Right atrium auricular region (tissue), 2 donors: ENCODE data around the gene AGAP1. TPM values are rescaled to one million over a fixed set of nuclear protein-coding genes. Genes with fewer than 3 reads are reported as not detected.
A peak's percentile ranks its signal among the peaks of the same experiment; 100 is the strongest.

Experiments
- DNase-seq: peaks from one replicate; pipeline ENCODE4 v3.0.0-alpha.2; 2019; ENCODE audit warnings: low spot score
- H3K27ac ChIP-seq, 2 donors: fragments of 200-600 bp; sonication (generic); 1 replicate in 1 of 2; 2 replicates in 1 of 2; pipeline ENCODE4 v1.5.1; 2016 to 2019
- H3K27me3 ChIP-seq, 2 donors: fragments of 200-600 bp; sonication (generic); one replicate each; pipeline versions ENCODE4 v1.5.1 to v1.6.0; 2017 to 2019
- H3K36me3 ChIP-seq: fragments of 200-600 bp; sonication (generic); one replicate; pipeline ENCODE4 v1.5.1; 2016
- H3K4me1 ChIP-seq, 2 donors: fragments of 200-600 bp; sonication (generic); one replicate each; pipeline versions ENCODE4 v1.5.1 to v1.6.0; 2017 to 2019
- H3K4me3 ChIP-seq, 2 donors: fragments of 200-600 bp; sonication (generic); 1 replicate in 1 of 2; 2 replicates in 1 of 2; pipeline ENCODE4 v1.5.1; 2017 to 2019; ENCODE audit warnings: mild to moderate bottlenecking in 1 of 2, moderate library complexity in 1 of 2
- H3K9me3 ChIP-seq, 2 donors: fragments of 200-600 bp; sonication (generic); one replicate each; pipeline ENCODE4 v1.5.1; 2019
- total RNA-seq, 2 donors: library from RNA; depleted of rRNA; stranded (reverse); fragments of >200 nt; gene quantifications; one replicate each; pipeline ENCODE4 v1.1.0, GENCODE V29; 2016
- TF ChIP-seq, protein P1 (sequence below), 2 donors: fragments of 200-600 bp; sonication (generic); IDR thresholded peaks; one replicate each; pipeline ENCODE4 v1.5.1; 2019; ENCODE audit warnings: antibody characterized with exemption in 2 of 2

AGAP1 gene
- total RNA-seq, 2 donors from 2014 or later = 11.6 to 17.2 TPM

DNA sequence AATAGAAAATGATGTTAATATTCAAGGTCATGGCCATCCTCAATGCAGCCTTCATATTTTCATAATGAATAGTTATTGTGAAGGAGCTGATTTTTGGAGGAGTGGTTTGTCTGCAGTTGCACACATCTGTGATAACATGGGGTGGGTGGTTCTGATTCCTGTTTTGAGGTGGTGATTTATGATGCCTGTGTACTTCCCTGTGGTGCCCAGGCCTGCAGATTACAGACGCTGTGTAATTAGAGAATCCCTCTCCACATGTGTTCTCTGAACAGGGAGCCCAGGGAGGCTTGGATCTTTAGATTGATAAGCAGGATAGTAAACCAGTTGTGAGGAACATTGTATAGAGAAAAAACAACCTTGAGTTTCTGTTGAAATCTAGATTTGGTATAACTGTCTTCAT lies 117.5 kb downstream of the AGAP1 start:
- no peak for DNase-seq
- H3K4me1 ChIP-seq = peaks cover 0 to 47% of the 10 kb centered on the region in 2 donors
- TF ChIP-seq, protein P1, sequence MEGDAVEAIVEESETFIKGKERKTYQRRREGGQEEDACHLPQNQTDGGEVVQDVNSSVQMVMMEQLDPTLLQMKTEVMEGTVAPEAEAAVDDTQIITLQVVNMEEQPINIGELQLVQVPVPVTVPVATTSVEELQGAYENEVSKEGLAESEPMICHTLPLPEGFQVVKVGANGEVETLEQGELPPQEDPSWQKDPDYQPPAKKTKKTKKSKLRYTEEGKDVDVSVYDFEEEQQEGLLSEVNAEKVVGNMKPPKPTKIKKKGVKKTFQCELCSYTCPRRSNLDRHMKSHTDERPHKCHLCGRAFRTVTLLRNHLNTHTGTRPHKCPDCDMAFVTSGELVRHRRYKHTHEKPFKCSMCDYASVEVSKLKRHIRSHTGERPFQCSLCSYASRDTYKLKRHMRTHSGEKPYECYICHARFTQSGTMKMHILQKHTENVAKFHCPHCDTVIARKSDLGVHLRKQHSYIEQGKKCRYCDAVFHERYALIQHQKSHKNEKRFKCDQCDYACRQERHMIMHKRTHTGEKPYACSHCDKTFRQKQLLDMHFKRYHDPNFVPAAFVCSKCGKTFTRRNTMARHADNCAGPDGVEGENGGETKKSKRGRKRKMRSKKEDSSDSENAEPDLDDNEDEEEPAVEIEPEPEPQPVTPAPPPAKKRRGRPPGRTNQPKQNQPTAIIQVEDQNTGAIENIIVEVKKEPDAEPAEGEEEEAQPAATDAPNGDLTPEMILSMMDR (IDR thresholded peaks at IDR 0.05) = no peak

DNA sequence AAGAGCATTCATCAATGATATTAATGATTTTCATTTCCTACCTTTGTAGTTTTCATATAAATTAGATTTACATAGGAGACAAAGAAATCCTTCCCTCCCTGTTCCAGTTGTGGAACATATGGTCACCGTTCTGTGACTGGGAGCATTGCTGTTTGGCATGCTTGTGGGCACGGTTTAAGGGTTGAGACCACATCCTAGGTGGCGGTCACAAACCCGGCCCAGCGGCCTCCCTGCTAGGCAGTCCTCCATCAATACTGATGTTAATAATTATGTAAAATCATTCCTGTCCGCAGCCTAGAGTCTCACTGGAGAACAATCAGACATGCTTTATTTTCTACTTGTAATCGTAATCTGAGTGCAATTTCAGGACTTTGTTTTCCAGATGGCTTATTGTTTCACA lies 117.9 kb downstream of the AGAP1 start:
- H3K4me1 ChIP-seq = peaks cover 0 to 47% of the 10 kb centered on the region in 2 donors
- no peak for DNase-seq

More for the DNA sequence above, 117.5 kb downstream of the AGAP1 start:
- Histone ChIP-seq H3K27ac (no peak overlapping the region), H3K9me3 (no peaks in the 10 kb centered on the region), H3K4me3 (no peak overlapping the region), H3K36me3 (no peaks in the 10 kb centered on the region), H3K27me3 (no peaks in the 10 kb centered on the region)

DNA sequence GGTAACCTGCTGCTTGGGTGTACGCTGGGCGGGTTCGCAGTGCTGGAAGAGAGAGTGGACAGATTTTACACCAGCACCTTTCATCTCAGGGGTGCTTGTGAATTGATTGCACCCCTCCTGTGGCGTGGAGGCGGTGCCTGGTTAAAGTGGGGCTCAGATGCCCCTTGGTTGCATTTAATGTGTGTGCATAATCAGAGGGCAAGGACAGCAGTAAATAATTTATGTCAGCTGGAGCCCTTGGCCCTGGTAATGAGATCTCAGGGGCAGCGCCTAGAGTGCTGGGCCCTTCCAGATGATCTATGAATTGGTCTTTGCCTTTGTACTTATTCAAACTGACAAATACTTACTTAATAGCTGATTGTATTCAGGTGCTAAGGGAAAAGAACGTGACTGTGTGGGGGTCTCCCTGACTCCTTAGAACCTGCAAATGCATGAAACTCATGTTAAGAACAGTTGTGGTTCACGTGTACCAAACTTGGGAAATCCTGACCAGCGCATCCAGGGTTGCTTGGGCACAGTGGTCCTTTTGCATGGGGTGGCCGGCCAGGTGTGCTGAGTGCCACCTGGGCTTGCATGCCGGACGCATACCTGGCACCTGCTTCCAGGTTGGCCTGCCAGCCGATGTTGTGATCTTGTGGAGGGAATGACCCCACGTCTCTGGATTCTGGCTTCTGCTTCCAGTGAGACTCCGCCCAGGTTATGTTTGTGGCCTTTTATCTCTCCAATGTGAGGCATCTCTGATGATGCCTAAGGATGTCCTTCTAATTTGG lies 118.5 kb downstream of the AGAP1 start:
- Histone ChIP-seq H3K27ac (no peak overlapping the region), H3K4me1 (peaks cover 0 to 46% of the 10 kb centered on the region in 2 donors), H3K36me3 (no peaks in the 10 kb centered on the region), H3K27me3 (no peaks in the 10 kb centered on the region), H3K9me3 (no peaks in the 10 kb centered on the region), H3K4me3 (no peak overlapping the region)
- TF ChIP-seq, protein P1 (IDR thresholded peaks at IDR 0.05) = no peak
- no peak for DNase-seq

More for the DNA sequence above, 117.9 kb downstream of the AGAP1 start:
- no peaks in the 10 kb centered on the region for H3K36me3 ChIP-seq
- H3K4me3 ChIP-seq = no peak overlapping the region
- H3K9me3 ChIP-seq = no peaks in the 10 kb centered on the region
- TF ChIP-seq, protein P1 (IDR thresholded peaks at IDR 0.05) = no peak
- no peaks in the 10 kb centered on the region for H3K27me3 ChIP-seq
- no peak overlapping the region for H3K27ac ChIP-seq

- TF ChIP-seq, protein P1 (IDR thresholded peaks at IDR 0.05) = no peak
- Histone ChIP-seq H3K4me3 (no peak overlapping the region), H3K36me3 (no peaks in the 10 kb centered on the region), H3K27me3 (no peaks in the 10 kb centered on the region), H3K27ac (no peak overlapping the region), H3K4me1 (peaks cover 0 to 41% of the 10 kb centered on the region in 2 donors), H3K9me3 (no peaks in the 10 kb centered on the region)
- no peak for DNase-seq
These were observed 119.8 kb downstream of the AGAP1 start for GRCh38 chr2:235613649-235614048.

DNA sequence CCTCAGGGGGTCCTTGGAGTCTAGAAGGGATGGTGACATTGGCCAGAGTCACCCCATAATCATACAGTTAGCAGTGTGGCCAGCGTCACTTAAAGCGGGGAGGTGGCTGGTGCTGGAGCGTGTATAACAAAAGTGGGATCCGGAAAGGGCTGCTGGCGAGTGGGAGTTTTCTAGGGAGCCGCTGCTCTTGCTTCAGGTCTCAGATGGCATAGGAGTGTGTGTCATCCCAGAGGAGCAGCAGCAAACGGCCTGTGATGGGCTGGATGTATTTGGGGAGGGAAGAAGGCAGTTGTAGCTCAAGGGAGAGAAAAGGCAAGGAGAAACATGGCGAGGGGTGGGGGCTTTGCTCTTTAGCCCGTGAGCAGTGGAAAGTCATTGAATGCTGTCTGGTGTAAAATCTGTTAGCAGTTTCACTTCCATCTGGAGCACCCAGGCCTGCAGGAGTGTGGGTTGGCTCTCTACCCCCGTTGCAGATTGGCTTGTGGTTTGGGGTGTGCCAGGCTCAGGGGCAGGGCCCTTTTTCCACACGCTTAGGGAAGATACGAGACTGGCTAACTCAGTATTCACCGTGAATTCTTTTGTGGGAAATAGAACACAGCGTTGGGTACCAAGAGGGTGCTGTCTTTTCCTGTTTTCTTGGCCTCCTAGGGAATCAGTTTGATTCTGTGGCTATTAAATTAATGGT lies 120.5 kb downstream of the AGAP1 start:
- no peak for DNase-seq
- H3K4me3 ChIP-seq = no peak overlapping the region
- H3K27ac ChIP-seq = peak overlapping the region; percentile 46
- peaks cover 0 to 39% of the 10 kb centered on the region in 2 donors for H3K4me1 ChIP-seq
- H3K9me3 ChIP-seq = no peaks in the 10 kb centered on the region
- TF ChIP-seq, protein P1 (IDR thresholded peaks at IDR 0.05) = no peak
- H3K27me3 ChIP-seq = no peaks in the 10 kb centered on the region
- H3K36me3 ChIP-seq = no peaks in the 10 kb centered on the region
